Type B pancreatic cell (in vitro differentiated cells): ENCODE data around the gene CHI3L2. TPM values are rescaled to one million over a fixed set of nuclear protein-coding genes. Genes with fewer than 3 reads are reported as not detected.

Experiments
- DNase-seq: peaks from one replicate; pipeline ENCODE4 v3.0.0; 2021; ENCODE audit warnings: mixed read lengths; ENCODE audit not compliant: unreplicated experiment; ENCODE audit errors: extremely low spot score
- H3K27ac Mint-ChIP-seq: 2 replicates; pipeline ENCODE4 v1.8.0; 2021; ENCODE audit warnings: mild to moderate bottlenecking, mixed read lengths
- H3K27me3 Mint-ChIP-seq: 2 replicates; pipeline ENCODE4 v1.8.0; 2021; ENCODE audit warnings: mixed read lengths
- H3K36me3 Mint-ChIP-seq: 2 replicates; pipeline ENCODE4 v1.8.0; 2021; ENCODE audit warnings: mixed read lengths
- H3K4me1 Mint-ChIP-seq: one replicate; pipeline ENCODE4 v1.8.0; 2021; ENCODE audit warnings: mixed read lengths; ENCODE audit not compliant: unreplicated experiment
- H3K4me3 Mint-ChIP-seq: 2 replicates; pipeline ENCODE4 v1.8.0; 2021; ENCODE audit warnings: mild to moderate bottlenecking, mixed read lengths
- H3K9me3 Mint-ChIP-seq: 2 replicates; pipeline ENCODE4 v1.8.0; 2021; ENCODE audit warnings: mixed read lengths
- long read RNA-seq: library from polyadenylated mRNA; unstranded; transcript quantifications from one replicate; pipeline ENCODE4 v2.0.0, GENCODE V29; 2020
- total RNA-seq: library from RNA; stranded (reverse); gene quantifications from 2 replicates; pipeline ENCODE4 v1.2.1, GENCODE V29; 2021; ENCODE audit warnings: low replicate concordance
- TF ChIP-seq, protein P1 (sequence below): fragments of 200-600 bp; sonication (generic); conservative IDR thresholded peaks from 2 replicates; pipeline ENCODE4 v1.5.0; 2021; ENCODE audit warnings: antibody characterized with exemption, mild to moderate bottlenecking

The CHI3L2 gene, protein sequence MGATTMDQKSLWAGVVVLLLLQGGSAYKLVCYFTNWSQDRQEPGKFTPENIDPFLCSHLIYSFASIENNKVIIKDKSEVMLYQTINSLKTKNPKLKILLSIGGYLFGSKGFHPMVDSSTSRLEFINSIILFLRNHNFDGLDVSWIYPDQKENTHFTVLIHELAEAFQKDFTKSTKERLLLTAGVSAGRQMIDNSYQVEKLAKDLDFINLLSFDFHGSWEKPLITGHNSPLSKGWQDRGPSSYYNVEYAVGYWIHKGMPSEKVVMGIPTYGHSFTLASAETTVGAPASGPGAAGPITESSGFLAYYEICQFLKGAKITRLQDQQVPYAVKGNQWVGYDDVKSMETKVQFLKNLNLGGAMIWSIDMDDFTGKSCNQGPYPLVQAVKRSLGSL
- 0.72 and 3.4 TPM in 2 replicates for total RNA-seq
- long read RNA-seq, partial matches to known transcripts = 3 of 11 reads
- long read RNA-seq, other reads (novel, unspliced or antisense) = 8 of 11 reads

DNA sequence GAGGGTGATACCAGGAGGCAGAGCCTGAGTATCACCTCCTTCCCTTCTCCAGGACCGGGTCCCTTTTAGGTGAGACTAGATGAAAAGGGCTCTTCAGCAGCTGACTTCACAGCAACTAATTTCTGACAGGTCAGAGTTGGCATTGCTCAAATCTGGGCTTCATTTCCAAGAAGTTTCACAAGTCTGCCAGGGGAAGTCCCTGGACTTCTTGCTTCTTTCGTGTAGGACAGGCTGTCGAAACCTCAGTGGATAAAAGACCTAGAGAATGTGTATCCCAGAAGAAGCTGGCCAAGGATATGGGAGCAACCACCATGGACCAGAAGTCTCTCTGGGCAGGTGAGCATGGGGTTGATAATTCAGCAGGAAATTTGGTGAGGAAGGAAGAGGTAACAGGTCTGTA, at the start of gene CHI3L2:
TSS of gene CHI3L2 (plus strand) at position 280 of the 400 bp plus-strand sequence. CDS start at position 297, 17 bp downstream.
- no peaks in the 10 kb centered on the region for H3K36me3 Mint-ChIP-seq
- no peaks in the 10 kb centered on the region for H3K9me3 Mint-ChIP-seq
- no peak for DNase-seq
- H3K4me1 Mint-ChIP-seq = peaks cover 22% of the 10 kb centered on the region
- TF ChIP-seq, protein P1, sequence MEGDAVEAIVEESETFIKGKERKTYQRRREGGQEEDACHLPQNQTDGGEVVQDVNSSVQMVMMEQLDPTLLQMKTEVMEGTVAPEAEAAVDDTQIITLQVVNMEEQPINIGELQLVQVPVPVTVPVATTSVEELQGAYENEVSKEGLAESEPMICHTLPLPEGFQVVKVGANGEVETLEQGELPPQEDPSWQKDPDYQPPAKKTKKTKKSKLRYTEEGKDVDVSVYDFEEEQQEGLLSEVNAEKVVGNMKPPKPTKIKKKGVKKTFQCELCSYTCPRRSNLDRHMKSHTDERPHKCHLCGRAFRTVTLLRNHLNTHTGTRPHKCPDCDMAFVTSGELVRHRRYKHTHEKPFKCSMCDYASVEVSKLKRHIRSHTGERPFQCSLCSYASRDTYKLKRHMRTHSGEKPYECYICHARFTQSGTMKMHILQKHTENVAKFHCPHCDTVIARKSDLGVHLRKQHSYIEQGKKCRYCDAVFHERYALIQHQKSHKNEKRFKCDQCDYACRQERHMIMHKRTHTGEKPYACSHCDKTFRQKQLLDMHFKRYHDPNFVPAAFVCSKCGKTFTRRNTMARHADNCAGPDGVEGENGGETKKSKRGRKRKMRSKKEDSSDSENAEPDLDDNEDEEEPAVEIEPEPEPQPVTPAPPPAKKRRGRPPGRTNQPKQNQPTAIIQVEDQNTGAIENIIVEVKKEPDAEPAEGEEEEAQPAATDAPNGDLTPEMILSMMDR = no peak
- H3K4me3 Mint-ChIP-seq = no peak within 1 kb of the TSS
- no peaks in the 10 kb centered on the region for H3K27me3 Mint-ChIP-seq
- peak within 1 kb of the TSS; percentile 57 for H3K27ac Mint-ChIP-seq

DNA sequence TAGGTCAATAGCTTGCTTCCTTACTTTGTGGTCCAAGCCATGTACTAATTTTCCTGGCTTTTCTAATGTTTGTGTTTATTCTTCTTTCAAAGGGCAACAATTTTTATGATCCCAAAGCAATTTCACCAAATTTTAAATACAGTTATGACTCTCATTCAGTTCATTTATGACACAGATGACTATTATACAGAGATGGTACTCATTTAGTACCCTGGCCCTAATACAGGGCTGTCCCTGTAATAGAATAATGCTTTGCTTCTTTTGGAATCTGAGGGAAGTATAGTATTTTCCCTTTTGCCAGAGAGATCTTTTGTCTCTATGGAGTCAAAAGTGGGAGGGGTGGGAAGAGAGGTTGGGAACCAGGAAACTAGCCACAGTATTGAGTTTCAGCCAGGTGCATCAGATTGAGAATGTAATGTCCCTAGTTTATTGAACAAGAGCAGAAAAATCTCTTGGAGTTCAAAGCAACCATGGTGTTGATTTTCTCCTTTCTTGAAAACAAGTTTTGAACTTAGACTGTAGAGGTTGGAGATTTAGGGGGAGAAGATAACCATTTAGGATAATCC, 47.5 kb upstream of the CHI3L2 start:
- TF ChIP-seq, protein P1 = no peak
- no peak for DNase-seq
- H3K27me3 Mint-ChIP-seq = no peaks in the 10 kb centered on the region
- H3K4me3 Mint-ChIP-seq = no peak overlapping the region
- H3K36me3 Mint-ChIP-seq = peaks cover 37% of the 10 kb centered on the region
- no peaks in the 10 kb centered on the region for H3K9me3 Mint-ChIP-seq
- no peak overlapping the region for H3K27ac Mint-ChIP-seq
- no peaks in the 10 kb centered on the region for H3K4me1 Mint-ChIP-seq

DNA sequence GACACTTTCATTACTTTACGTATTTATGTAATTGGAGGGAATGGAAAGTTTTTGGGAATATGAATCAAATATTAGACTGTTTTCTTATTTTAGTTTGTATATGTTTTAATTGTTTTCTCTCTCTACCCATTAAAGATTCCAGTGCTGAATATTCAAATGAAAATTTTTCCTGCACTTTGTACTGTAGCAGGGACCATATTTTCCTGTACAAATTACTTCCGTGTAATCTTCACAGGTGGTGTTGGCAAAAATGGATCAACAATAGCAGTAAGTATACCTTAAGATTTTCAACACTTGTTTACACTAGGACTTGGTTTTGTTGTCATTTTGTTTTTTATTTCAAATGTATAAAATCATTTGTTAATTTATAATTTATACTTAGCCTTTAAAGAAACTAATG, 45.5 kb upstream of the CHI3L2 start:
- Mint-ChIP-seq H3K4me3 (no peak overlapping the region), H3K9me3 (no peaks in the 10 kb centered on the region), H3K4me1 (no peaks in the 10 kb centered on the region), H3K27ac (no peak overlapping the region), H3K36me3 (peaks cover 46% of the 10 kb centered on the region), H3K27me3 (no peaks in the 10 kb centered on the region)
- DNase-seq = no peak
- TF ChIP-seq, protein P1 = no peak

DNA sequence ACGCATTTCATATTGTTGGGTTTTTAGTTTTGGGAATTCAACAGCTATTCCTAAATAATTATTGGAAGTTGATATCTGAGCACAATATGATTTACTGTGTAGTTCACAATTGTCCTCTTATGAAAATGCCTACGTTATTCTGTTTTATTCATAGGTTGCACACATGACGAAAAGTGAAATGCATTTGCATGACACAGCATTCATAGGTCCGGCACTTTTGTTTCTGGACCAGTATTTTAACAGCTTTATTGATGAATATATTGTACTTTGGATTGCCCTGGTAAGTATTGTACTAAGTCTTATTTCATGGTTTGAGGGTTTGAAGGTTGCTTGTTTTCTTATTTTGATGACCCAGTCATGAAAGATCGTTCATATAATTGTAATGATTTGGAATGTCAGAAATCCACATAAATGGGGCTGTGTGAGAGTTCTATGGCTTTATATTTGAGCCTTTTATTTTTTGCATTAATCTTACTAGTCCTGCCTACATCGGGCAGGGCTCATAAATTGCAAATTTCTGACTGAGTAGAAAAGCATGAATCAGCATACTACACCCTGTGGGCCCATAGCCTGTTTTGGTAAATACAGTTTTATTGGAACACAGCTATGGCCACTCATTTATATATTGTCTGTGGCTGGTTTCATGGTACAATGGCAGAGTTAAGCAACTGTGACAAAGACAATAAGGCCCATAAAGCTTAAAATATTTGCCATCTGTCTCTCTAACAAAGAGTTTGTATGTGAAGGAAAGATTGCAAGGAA, 44.0 kb upstream of the CHI3L2 start:
- Mint-ChIP-seq H3K4me3 (no peak overlapping the region), H3K27ac (peak overlapping the region; percentile 38), H3K36me3 (peaks cover 46% of the 10 kb centered on the region), H3K27me3 (no peaks in the 10 kb centered on the region), H3K9me3 (no peaks in the 10 kb centered on the region), H3K4me1 (no peaks in the 10 kb centered on the region)
- DNase-seq = no peak
- TF ChIP-seq, protein P1 = no peak

DNA sequence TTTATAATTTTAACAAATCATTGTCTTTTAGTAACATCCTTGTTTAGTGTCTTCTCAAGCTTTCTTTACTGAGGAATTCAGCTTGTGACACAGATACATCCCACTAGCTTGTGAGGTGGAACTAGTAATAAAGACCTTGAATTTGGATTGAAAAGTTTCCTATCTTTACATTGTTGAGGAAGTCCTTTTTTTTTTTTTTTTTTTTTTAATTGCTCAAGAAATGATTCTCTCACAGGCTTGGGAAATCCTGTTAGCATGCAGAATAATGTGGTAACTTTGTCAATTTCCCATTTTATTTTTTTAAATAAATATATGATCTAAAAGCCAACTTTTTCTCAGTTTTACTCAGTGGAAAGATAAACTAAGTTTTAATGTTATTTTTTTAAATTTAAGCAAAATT, 42.9 kb upstream of the CHI3L2 start:
- H3K4me3 Mint-ChIP-seq = no peak overlapping the region
- H3K4me1 Mint-ChIP-seq = no peaks in the 10 kb centered on the region
- H3K27ac Mint-ChIP-seq = no peak overlapping the region
- no peaks in the 10 kb centered on the region for H3K9me3 Mint-ChIP-seq
- peaks cover 53% of the 10 kb centered on the region for H3K36me3 Mint-ChIP-seq
- TF ChIP-seq, protein P1 = no peak
- H3K27me3 Mint-ChIP-seq = no peaks in the 10 kb centered on the region
- DNase-seq = no peak
